ENCODE results near the gene CPEB1. TPM values are rescaled to one million over a fixed set of nuclear protein-coding genes. Genes with fewer than 3 reads are reported as not detected.
A peak's percentile ranks its signal among the peaks of the same experiment; 100 is the strongest.
"Not testable (repeated sequence)": the region's sequence is repeated elsewhere in the genome, so short reads cannot be mapped to it uniquely, and the experiment has no call there.

The CPEB1 gene
- polyA plus RNA-seq, 3 donors = 2.2 to 3.0 (median 2.5) TPM

GRCh38 chr15:82532383-82532990 is 114.7 kb downstream of the CPEB1 start:
- DNase-seq (ENCODE audit: low read depth in 3 of 3, low spot score in 2 of 3) = no peak

- no peak for DNase-seq (ENCODE audit: low read depth in 3 of 3, low spot score in 2 of 3)
Measured at GRCh38 chr15:82531496-82532382, 115.4 kb downstream of the CPEB1 start.

- DNase-seq (ENCODE audit: low read depth in 3 of 3, low spot score in 2 of 3) = peak in 2 of 3 donors; percentile 62 to 65
Measured at GRCh38 chr15:82530606-82531379, 116.4 kb downstream of the CPEB1 start.

- DNase-seq (ENCODE audit: low read depth in 3 of 3, low spot score in 2 of 3) = no peak
Measured at GRCh38 chr15:82530006-82530405, 117.2 kb downstream of the CPEB1 start.

- not testable (repeated sequence) for DNase-seq (ENCODE audit: low read depth in 3 of 3, low spot score in 2 of 3)
Measured at GRCh38 chr15:82513587-82513986, 133.6 kb downstream of the CPEB1 start.

GRCh38 chr15:82507693-82508092 is 139.5 kb downstream of the CPEB1 start:
- DNase-seq (ENCODE audit: low read depth in 3 of 3, low spot score in 2 of 3) = not testable (repeated sequence)

- DNase-seq (ENCODE audit: low read depth in 3 of 3, low spot score in 2 of 3) = not testable (repeated sequence)
Measured at GRCh38 chr15:82507087-82507486, 140.1 kb downstream of the CPEB1 start.

GRCh38 chr15:82505842-82506241 is 141.3 kb downstream of the CPEB1 start:
- not testable (repeated sequence) for DNase-seq (ENCODE audit: low read depth in 3 of 3, low spot score in 2 of 3)

GRCh38 chr15:82504074-82504473 is 143.1 kb downstream of the CPEB1 start:
- not testable (repeated sequence) for DNase-seq (ENCODE audit: low read depth in 3 of 3, low spot score in 2 of 3)

GRCh38 chr15:82502700-82503339 is 144.3 kb downstream of the CPEB1 start:
- DNase-seq (ENCODE audit: low read depth in 3 of 3, low spot score in 2 of 3) = not testable (repeated sequence)

- not testable (repeated sequence) for DNase-seq (ENCODE audit: low read depth in 3 of 3, low spot score in 2 of 3)
Measured at GRCh38 chr15:82500772-82501171, 146.4 kb downstream of the CPEB1 start.

- not testable (repeated sequence) for DNase-seq (ENCODE audit: low read depth in 3 of 3, low spot score in 2 of 3)
Measured at GRCh38 chr15:82497978-82498377, 149.2 kb downstream of the CPEB1 start.

Other genes with a start within 250 kb of the CPEB1 start
- gene GOLGA6L9, start 217.5 kb downstream of the CPEB1 start, polyA plus RNA-seq (ENCODE audit: insufficient read length in 3 of 3) = 1 to 10 TPM; 4.6 to 7.4 (median 5.9) TPM
- gene RPS17, start 106.9 kb downstream of the CPEB1 start, polyA plus RNA-seq (ENCODE audit: insufficient read length in 3 of 3) = 1,000 to 10,000 TPM; 2,020 to 2,225 (median 2,037) TPM
- 1 to 10 TPM; 1.9 to 2.8 (median 2.1) TPM for gene AP3B2, start 62.5 kb upstream of the CPEB1 start, polyA plus RNA-seq (ENCODE audit: insufficient read length in 3 of 3)
- gene FSD2, start 158.7 kb upstream of the CPEB1 start, polyA plus RNA-seq (ENCODE audit: insufficient read length in 3 of 3) = under 1 TPM; 0.10 to 0.21 (median 0.15) TPM
- gene WHAMM, start 162.3 kb upstream of the CPEB1 start, polyA plus RNA-seq (ENCODE audit: insufficient read length in 3 of 3) = 10 to 100 TPM; 11.5 to 14.0 (median 12.5) TPM